GM12878 (cell line): Measurements from ENCODE around the gene PCDH1. TPM values are rescaled to one million over a fixed set of nuclear protein-coding genes. Genes with fewer than 3 reads are reported as not detected.
A peak's percentile ranks its signal among the peaks of the same experiment; 100 is the strongest.

Experiments
- ATAC-seq: fragments of 200-7000 bp; cut with Tn5 transposase; 3 replicates; pipeline ENCODE4 v1.9.1; 2020; ENCODE audit warnings: mild to moderate bottlenecking, moderate library complexity
- BruUV-seq: library from RNA; stranded (reverse); fragments of 400-500 nt; replicated peaks from 2 replicates; lab custom pipeline; 2021; lab: Mats Ljungman, UMichigan
- CTCF ChIA-PET: fragments of 300-600 bp; sonication (Branson Sonifier 250); formaldehyde crosslinking; extraction: SDS; loops from one replicate; lab custom pipeline; 2021; ENCODE audit warnings: inconsistent platforms; lab: Yijun Ruan, JAX
- POLR2A ChIA-PET: fragments of 350-600 bp; formaldehyde crosslinking; extraction: SDS; loops from one replicate; lab custom pipeline; 2021; ENCODE audit warnings: inconsistent platforms; lab: Charles Lee
- RAD21 ChIA-PET: fragments of 300-600 bp; sonication (Branson Sonifier 250); formaldehyde crosslinking; loops from one replicate; lab custom pipeline; 2023; ENCODE audit warnings: antibody characterized with exemption; ENCODE audit not compliant: unreplicated experiment; lab: Charles Lee
- SMC1A ChIA-PET: fragments of 300-600 bp; sonication (Branson Sonifier 250); formaldehyde crosslinking; loops from one replicate; lab custom pipeline; 2023; ENCODE audit not compliant: unreplicated experiment, uncharacterized antibody; lab: Charles Lee
- DNase-seq: peaks from one replicate; pipeline ENCODE4 v3.0.0-alpha.2; 2011; ENCODE audit warnings: low read depth, low spot score
- FAIRE-seq: peaks from 3 replicates; lab custom pipeline; 2011; peaks lifted over from hg19 to GRCh38; lab: Jason Lieb, UNC
- H2AFZ ChIP-seq: 2 replicates; pipeline ENCODE4 v1.6.0; 2011; ENCODE audit warnings: low read depth, low read length, control low read depth; ENCODE audit not compliant: control insufficient read depth
- H3K27ac ChIP-seq: 2 replicates; pipeline ENCODE4 v1.5.1; 2011; ENCODE audit warnings: control low read depth; ENCODE audit not compliant: control insufficient read depth, insufficient read depth
- H3K27me3 ChIP-seq, 2 experiments: replicated peaks in 1 of 2; 2 replicates each; pipeline versions ENCODE4 v1.6.0 to v1.6.1; 2011; ENCODE audit warnings: low read length in 1 of 2; ENCODE audit not compliant: control insufficient read depth in 2 of 2, insufficient read depth in 2 of 2
- H3K36me3 ChIP-seq, 2 experiments: 2 replicates each; pipeline ENCODE4 v1.5.1; 2011; ENCODE audit warnings: low read length in 1 of 2; ENCODE audit not compliant: control insufficient read depth in 2 of 2, insufficient read depth in 2 of 2
- H3K4me1 ChIP-seq: 2 replicates; pipeline ENCODE4 v1.6.1; 2011; ENCODE audit warnings: mild to moderate bottlenecking, low read length, moderate library complexity, mixed read lengths; ENCODE audit not compliant: control insufficient read depth, insufficient read depth
- H3K4me2 ChIP-seq: 2 replicates; pipeline ENCODE4 v1.6.0; 2011; ENCODE audit warnings: control low read depth; ENCODE audit not compliant: control insufficient read depth, insufficient read depth
- H3K4me3 ChIP-seq: fragments of 200-600 bp; sonication (generic); 2 replicates; pipeline ENCODE4 v1.5.1; 2016
- H3K79me2 ChIP-seq: 2 replicates; pipeline ENCODE4 v1.6.0; 2011; ENCODE audit warnings: low read length; ENCODE audit not compliant: control insufficient read depth, insufficient read depth
- H3K9ac ChIP-seq: 2 replicates; pipeline ENCODE4 v1.8.0; 2011; ENCODE audit warnings: low read length, control low read depth, mixed read lengths; ENCODE audit not compliant: control insufficient read depth, insufficient read depth
- H3K9me3 ChIP-seq: replicated peaks from 3 replicates; pipeline ENCODE4 v1.5.1; 2011; ENCODE audit warnings: mild to moderate bottlenecking, low read length; ENCODE audit not compliant: control insufficient read depth, insufficient read depth
- H4K20me1 ChIP-seq: 2 replicates; pipeline ENCODE4 v1.6.0; 2011; ENCODE audit not compliant: control insufficient read depth, insufficient read depth
- CBFB ChIP-seq: IDR thresholded peaks from 2 replicates; pipeline ENCODE4 v1.6.1; 2016; ENCODE audit warnings: antibody characterized with exemption, low read depth
- CHD1 ChIP-seq: IDR thresholded peaks from 2 replicates; pipeline ENCODE4 v1.6.1; 2012; ENCODE audit warnings: low read depth, low read length, improper control_type of control experiment
- DPF2 ChIP-seq: fragments of 450-650 bp; IDR thresholded peaks from 2 replicates; pipeline ENCODE4 v1.6.1; 2017; ENCODE audit warnings: mild to moderate bottlenecking
- EED ChIP-seq: sonication (generic); IDR thresholded peaks from 2 replicates; pipeline ENCODE4 v1.6.1; 2016; ENCODE audit warnings: antibody characterized with exemption, low read depth
- GATAD2B ChIP-seq: fragments of 450-650 bp; conservative IDR thresholded peaks from 2 replicates; pipeline ENCODE4 v1.6.1; 2017; ENCODE audit warnings: low read depth, mild to moderate bottlenecking, moderate library complexity
- PAX5 ChIP-seq: IDR thresholded peaks from 2 replicates; pipeline ENCODE4 v1.6.1; 2011; ENCODE audit warnings: low read depth, low read length, borderline replicate concordance
- POLR2AphosphoS5 ChIP-seq: IDR thresholded peaks from 2 replicates; pipeline ENCODE4 v1.6.1; 2011; ENCODE audit warnings: mild to moderate bottlenecking, low read length, inconsistent platforms
- RUNX3 ChIP-seq: IDR thresholded peaks from 2 replicates; pipeline ENCODE4 v1.6.1; 2012; ENCODE audit warnings: low read length, inconsistent platforms
- SMAD5 ChIP-seq: IDR thresholded peaks from 2 replicates; pipeline ENCODE4 v1.6.1; 2016; ENCODE audit warnings: antibody characterized with exemption, low read depth
- SRF ChIP-seq, 2 experiments: IDR thresholded peaks; 2 replicates each; pipeline ENCODE4 v1.6.1; 2011; ENCODE audit warnings: low read depth in 2 of 2, low read length in 2 of 2, mild to moderate bottlenecking in 1 of 2, moderate library complexity in 1 of 2
- ZNF384 ChIP-seq: IDR thresholded peaks from 2 replicates; pipeline ENCODE4 v1.6.1; 2012; ENCODE audit warnings: low read depth, mild to moderate bottlenecking, low read length, improper control_type of control experiment, borderline replicate concordance
- ZZZ3 ChIP-seq: IDR thresholded peaks from 2 replicates; pipeline ENCODE4 v1.6.1; 2011; ENCODE audit warnings: low read depth; ENCODE audit not compliant: control insufficient read depth, insufficient read length
- WGBS: methylation state at CpG from one replicate; pipeline ENCODE4 v1.1.6; 2016; ENCODE audit warnings: low lambda C conversion rate; ENCODE audit not compliant: insufficient replicate concordance, insufficient coverage; ENCODE audit errors: missing lambda C conversion rate; 5-methylcytosine and 5-hydroxymethylcytosine counted together
- in situ Hi-C: fragments of 300-500 bp; cut with MboI; formaldehyde crosslinking; loops from 9 replicates; pipeline ENCODE4 v1.14.3; 2018; ENCODE audit warnings: mixed read lengths
- intact Hi-C: fragments of 100-400 bp; cut with micrococcal nuclease; formaldehyde crosslinking; loops from one replicate; pipeline ENCODE4 v1.14.2; 2022; ENCODE audit not compliant: unreplicated experiment
- polyA plus RNA-seq, 11 experiments: library from polyadenylated mRNA; depleted of rRNA in 4 of 11; unstranded in 6 of 11; stranded (reverse) in 5 of 11; fragments of >200 nt; fragmentation: Nextera tagmentation in 4 of 11; fragmentation: Illumina TruSeq in 1 of 11; extraction: Ambion mirVana in 4 of 11; extraction: Trizol in 1 of 11; gene quantifications; 1 replicate in 1 of 11; 2 replicates in 10 of 11; pipeline versions ENCODE4 v1.2.1 to v1.2.3, GENCODE V29; 2011 to 2016; ENCODE audit warnings: inconsistent platforms in 2 of 11, missing spikeins in 2 of 11, low read depth in 1 of 11
- total RNA-seq, 4 experiments: library from RNA; depleted of rRNA in 3 of 4; stranded (reverse); fragments of >200 nt in 3 of 4; fragmentation: Illumina TruSeq in 1 of 4; extraction: Trizol in 1 of 4; gene quantifications; 2 replicates each; pipeline versions ENCODE4 v1.2.1 to v1.2.3, GENCODE V29; 2013 to 2021
- TF ChIP-seq, protein P1 (sequence below): fragments of 150-350 bp; IDR thresholded peaks from 2 replicates; pipeline ENCODE4 v1.6.1; 2014; ENCODE audit warnings: mild to moderate bottlenecking, low read depth, low read length
- TF ChIP-seq, protein P2 (sequence below): IDR thresholded peaks from 2 replicates; pipeline ENCODE4 v1.6.1; 2011; ENCODE audit warnings: borderline replicate concordance, low read depth, mild to moderate bottlenecking, moderate library complexity, mixed read lengths, low read length; ENCODE audit not compliant: insufficient read depth; ENCODE audit errors: extremely low read length
- TF ChIP-seq, protein P3 (sequence below): fragments of 450-650 bp; IDR thresholded peaks from 2 replicates; pipeline ENCODE4 v1.6.1; 2017; ENCODE audit warnings: low read depth, mild to moderate bottlenecking, moderate library complexity
- TF ChIP-seq, protein P4 (sequence below): IDR thresholded peaks from 2 replicates; pipeline ENCODE4 v1.6.1; 2011; ENCODE audit warnings: low read depth, low read length, improper control_type of control experiment, borderline replicate concordance
- TF ChIP-seq, protein P5 (sequence below): fragments of 450-650 bp; IDR thresholded peaks from 2 replicates; pipeline ENCODE4 v1.6.1; 2014; ENCODE audit warnings: mild to moderate bottlenecking

The PCDH1 gene
- total and polyA plus RNA-seq, 10 of the 15 experiments (the other 5 are each of a cell fraction or from before 2014, with no cell fraction given), result 0.07 to 0.36 (median 0.16) TPM; not detected in 7

DNA sequence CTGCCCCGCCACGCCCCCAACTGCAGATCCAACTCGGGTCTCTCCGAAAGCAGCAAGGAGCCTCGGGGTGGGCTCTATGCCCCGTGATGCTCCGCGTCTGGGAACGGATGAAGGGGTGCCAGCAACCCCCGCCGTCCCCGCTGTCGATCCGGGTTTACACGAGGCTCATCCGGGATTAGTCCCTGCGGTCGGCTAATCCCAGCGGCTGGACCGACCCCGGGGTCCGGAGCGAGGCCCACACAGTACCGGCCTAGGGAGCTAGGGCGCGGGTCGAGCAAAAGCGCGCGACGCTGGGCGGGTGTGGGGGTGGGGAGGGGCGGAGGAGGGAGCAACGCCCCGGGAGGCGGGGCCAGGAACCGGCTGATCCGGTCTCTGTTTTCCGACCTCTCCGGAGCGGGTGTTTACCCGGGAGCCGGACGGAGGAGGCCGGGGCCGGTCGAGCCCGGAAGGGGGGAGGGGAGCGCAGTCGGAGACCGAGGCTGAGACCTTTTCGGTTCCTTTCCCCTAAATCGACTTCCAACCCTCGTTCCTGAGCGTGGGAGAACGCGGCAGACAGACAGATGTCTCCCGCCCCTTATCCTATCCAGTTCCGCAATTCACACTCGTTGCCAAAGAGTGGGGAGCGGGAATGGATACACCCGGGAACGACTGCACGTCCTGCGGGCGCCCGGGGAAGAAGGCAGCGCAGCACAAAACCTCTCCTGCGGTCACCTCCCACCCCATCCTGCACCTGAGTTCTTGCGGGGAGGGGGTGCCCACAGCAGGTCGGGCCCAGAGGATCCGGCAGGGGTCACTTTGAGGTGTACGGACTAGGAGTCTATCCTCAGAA, 28.6 kb downstream of the PCDH1 start:
- H3K4me2 ChIP-seq, result peak overlapping the region; percentile 100
- ChIA-PET RAD21 (no interaction called here), CTCF (interaction anchor here (0.6 to 1.1 kb wide), 4 partner anchors 111 to 586 kb away, joined by 3 to 6 read pairs (median 3); no protein-coding TSS in a partner anchor), SMC1A (interaction anchor here (1.1 to 1.3 kb wide), 2 partner anchors 32 to 111 kb away, joined by 3 read pairs; no protein-coding TSS in a partner anchor), POLR2A (interaction anchor here (0.9 kb wide), 1 partner anchor 120 kb away, joined by 3 read pairs; no protein-coding TSS in a partner anchor)
- peak overlapping the region; percentile 81 for H3K4me3 ChIP-seq
- FAIRE-seq, result peak; percentile 35
- H4K20me1 ChIP-seq, result no peaks in the 10 kb centered on the region
- peaks cover 8% of the 10 kb centered on the region for H3K4me1 ChIP-seq
- ATAC-seq, result peak; percentile 90
- no peaks in the 10 kb centered on the region for H3K36me3 ChIP-seq
- peak overlapping the region; percentile 60 for H3K9ac ChIP-seq
- WGBS, result 1% methylated on average over 48 of the region's 73 CpGs
- no peaks in the 10 kb centered on the region for H3K27me3 ChIP-seq
- no peaks in the 10 kb centered on the region; the same call in 2 of the 3 replicates for H3K9me3 ChIP-seq
- no peaks in the 10 kb centered on the region for H3K79me2 ChIP-seq
- DNase-seq, result no peak
- in situ Hi-C loops (no loop called here), intact Hi-C loops (no loop called here)
- H3K27ac ChIP-seq, result peak overlapping the region; percentile 35
- TSS peak; percentile 86 for BruUV-seq
- H2AFZ ChIP-seq, result peak overlapping the region; percentile 93
- TF ChIP-seq, protein P1, sequence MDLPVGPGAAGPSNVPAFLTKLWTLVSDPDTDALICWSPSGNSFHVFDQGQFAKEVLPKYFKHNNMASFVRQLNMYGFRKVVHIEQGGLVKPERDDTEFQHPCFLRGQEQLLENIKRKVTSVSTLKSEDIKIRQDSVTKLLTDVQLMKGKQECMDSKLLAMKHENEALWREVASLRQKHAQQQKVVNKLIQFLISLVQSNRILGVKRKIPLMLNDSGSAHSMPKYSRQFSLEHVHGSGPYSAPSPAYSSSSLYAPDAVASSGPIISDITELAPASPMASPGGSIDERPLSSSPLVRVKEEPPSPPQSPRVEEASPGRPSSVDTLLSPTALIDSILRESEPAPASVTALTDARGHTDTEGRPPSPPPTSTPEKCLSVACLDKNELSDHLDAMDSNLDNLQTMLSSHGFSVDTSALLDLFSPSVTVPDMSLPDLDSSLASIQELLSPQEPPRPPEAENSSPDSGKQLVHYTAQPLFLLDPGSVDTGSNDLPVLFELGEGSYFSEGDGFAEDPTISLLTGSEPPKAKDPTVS, result no peak
- TF ChIP-seq POLR2AphosphoS5 (peak; percentile 70; the same call in 1 of the 2 replicates), ZZZ3 (no peak), SRF (IDR thresholded peaks at IDR 0.05; ENCODE audit: low read depth in 2 of 2, low read length in 2 of 2) (no peak), GATAD2B (0 out of 2 replicates have a peak, but pooled peaks have one; percentile 44), DPF2 (peak; percentile 53; the same call in 1 of the 2 replicates), CHD1 (no peak), CBFB (0 out of 2 replicates have a peak, but pooled peaks have one; percentile 32), PAX5 (no peak), EED (0 out of 2 replicates have a peak, but pooled peaks have one; percentile 43), ZNF384 (no peak), RUNX3 (peak; percentile 72), SMAD5 (no peak)
- TF ChIP-seq, protein P2, sequence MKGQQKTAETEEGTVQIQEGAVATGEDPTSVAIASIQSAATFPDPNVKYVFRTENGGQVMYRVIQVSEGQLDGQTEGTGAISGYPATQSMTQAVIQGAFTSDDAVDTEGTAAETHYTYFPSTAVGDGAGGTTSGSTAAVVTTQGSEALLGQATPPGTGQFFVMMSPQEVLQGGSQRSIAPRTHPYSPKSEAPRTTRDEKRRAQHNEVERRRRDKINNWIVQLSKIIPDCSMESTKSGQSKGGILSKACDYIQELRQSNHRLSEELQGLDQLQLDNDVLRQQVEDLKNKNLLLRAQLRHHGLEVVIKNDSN, result no peak
- TF ChIP-seq, protein P3, sequence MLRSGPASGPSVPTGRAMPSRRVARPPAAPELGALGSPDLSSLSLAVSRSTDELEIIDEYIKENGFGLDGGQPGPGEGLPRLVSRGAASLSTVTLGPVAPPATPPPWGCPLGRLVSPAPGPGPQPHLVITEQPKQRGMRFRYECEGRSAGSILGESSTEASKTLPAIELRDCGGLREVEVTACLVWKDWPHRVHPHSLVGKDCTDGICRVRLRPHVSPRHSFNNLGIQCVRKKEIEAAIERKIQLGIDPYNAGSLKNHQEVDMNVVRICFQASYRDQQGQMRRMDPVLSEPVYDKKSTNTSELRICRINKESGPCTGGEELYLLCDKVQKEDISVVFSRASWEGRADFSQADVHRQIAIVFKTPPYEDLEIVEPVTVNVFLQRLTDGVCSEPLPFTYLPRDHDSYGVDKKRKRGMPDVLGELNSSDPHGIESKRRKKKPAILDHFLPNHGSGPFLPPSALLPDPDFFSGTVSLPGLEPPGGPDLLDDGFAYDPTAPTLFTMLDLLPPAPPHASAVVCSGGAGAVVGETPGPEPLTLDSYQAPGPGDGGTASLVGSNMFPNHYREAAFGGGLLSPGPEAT, result 0 out of 2 replicates have a peak, but pooled peaks have one; percentile 38
- TF ChIP-seq, protein P4, sequence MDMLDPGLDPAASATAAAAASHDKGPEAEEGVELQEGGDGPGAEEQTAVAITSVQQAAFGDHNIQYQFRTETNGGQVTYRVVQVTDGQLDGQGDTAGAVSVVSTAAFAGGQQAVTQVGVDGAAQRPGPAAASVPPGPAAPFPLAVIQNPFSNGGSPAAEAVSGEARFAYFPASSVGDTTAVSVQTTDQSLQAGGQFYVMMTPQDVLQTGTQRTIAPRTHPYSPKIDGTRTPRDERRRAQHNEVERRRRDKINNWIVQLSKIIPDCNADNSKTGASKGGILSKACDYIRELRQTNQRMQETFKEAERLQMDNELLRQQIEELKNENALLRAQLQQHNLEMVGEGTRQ, result no peak
- TF ChIP-seq, protein P5, sequence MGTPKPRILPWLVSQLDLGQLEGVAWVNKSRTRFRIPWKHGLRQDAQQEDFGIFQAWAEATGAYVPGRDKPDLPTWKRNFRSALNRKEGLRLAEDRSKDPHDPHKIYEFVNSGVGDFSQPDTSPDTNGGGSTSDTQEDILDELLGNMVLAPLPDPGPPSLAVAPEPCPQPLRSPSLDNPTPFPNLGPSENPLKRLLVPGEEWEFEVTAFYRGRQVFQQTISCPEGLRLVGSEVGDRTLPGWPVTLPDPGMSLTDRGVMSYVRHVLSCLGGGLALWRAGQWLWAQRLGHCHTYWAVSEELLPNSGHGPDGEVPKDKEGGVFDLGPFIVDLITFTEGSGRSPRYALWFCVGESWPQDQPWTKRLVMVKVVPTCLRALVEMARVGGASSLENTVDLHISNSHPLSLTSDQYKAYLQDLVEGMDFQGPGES, result no peak
